Measurements from ENCODE around the gene EMC10. TPM values are rescaled to one million over a fixed set of nuclear protein-coding genes. Genes with fewer than 3 reads are reported as not detected.

EMC10 gene
- total RNA-seq, 2 experiments from 2014 or later, result 28.7 to 31.2 TPM

DNA sequence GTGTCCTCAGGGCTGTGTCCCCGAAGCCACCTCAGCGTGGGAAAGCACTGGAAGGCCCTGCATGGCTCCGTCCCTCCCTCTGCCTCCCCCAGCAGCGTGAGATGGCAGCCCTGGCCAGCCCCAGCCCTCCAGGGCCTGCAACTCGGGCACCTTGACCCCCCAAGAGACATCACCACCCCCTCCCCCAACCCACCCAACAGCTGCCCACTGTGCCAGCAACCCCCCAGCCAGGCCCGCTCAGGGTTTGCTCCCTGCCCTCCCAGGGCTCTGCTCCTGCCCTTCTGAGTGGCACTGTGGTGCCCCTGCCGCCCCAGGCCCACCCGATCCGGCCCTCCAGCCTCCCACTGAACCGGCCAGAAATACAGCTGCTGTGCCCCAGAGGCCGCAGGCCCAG lies 38.9 kb downstream of the EMC10 start:
- Mint-ChIP-seq H3K27me3 (peaks cover 5% of the 10 kb centered on the region), H3K9me3 (no peaks in the 10 kb centered on the region), H3K4me3 (no peak overlapping the region), H3K4me1 (ENCODE audit: low read depth) (peaks cover 13% of the 10 kb centered on the region), H3K27ac (no peak overlapping the region), H3K36me3 (ENCODE audit: low read depth) (no peaks in the 10 kb centered on the region)
- CTCF ChIA-PET, result no interaction called here
- no peak for TF ChIP-seq CTCF (IDR thresholded peaks at IDR 0.05)
- DNase-seq, result no peak
- POLR2A ChIA-PET, result interaction anchor here (0.6 kb wide), 1 partner anchor 23 kb away, joined by 3 read pairs; no protein-coding TSS in a partner anchor
- no peak for ATAC-seq
- intact Hi-C loops (cut with micrococcal nuclease), result no loop called here

- Mint-ChIP-seq H3K27me3 (peaks cover 5% of the 10 kb centered on the region), H3K4me3 (no peak overlapping the region), H3K9me3 (no peaks in the 10 kb centered on the region), H3K36me3 (ENCODE audit: low read depth) (no peaks in the 10 kb centered on the region), H3K27ac (no peak overlapping the region), H3K4me1 (ENCODE audit: low read depth) (peaks cover 7% of the 10 kb centered on the region)
- DNase-seq (no peak), ATAC-seq (no peak)
- POLR2A ChIA-PET, result no interaction called here
- CTCF ChIA-PET, result interaction anchor here (0.8 kb wide), 1 partner anchor 21 kb away, joined by 3 read pairs; no protein-coding TSS in a partner anchor
- intact Hi-C loops (cut with micrococcal nuclease), result no loop called here
- TF ChIP-seq CTCF (IDR thresholded peaks at IDR 0.05), result no peak
Measured at GRCh38 chr19:50516456-50516855, 40.1 kb downstream of the EMC10 start.

DNA sequence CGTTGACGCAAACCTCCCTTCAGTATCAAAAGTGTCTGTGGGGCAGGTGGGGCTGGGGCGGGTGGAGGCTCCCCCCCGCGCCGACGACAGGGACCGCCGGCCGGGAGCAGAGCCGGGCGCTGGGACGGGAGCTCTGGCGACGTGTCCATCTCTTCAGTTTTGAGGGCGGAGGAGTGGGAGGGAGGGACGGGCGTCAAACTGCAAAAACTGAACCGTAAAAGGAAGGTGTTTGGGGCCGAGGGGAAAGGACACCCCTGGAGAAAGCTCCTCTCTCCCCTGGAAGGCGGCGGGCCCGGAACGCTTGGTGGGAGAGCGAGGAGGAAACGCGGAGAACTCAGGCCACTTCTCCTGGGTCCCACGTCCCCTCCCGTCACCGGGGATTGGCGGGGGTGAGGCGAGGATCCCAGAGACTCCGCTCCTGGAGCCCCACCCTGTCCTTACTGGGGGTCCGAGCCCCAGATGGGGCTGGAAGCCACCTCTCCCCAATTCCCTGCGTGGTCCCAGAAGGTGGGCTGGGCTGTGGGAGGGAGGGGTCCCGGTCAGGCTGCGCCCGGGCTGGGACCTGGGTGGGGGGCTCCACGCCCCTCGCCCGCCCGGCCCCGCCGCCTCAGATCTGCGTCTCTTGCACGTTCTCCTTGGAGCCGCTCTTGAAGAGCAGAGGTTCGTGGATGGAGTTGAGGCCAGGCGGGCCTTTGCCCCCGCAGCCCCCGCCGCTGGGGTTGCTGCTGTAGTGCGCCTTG lies 40.8 kb downstream of the EMC10 start:
- TF ChIP-seq CTCF (IDR thresholded peaks at IDR 0.05), result no peak
- no peaks in the 10 kb centered on the region for H3K36me3 Mint-ChIP-seq (ENCODE audit: low read depth)
- H3K27me3 Mint-ChIP-seq, result peaks cover 5% of the 10 kb centered on the region
- H3K4me1 Mint-ChIP-seq (ENCODE audit: low read depth), result peaks cover 2% of the 10 kb centered on the region
- ATAC-seq (no peak), DNase-seq (no peak)
- H3K4me3 Mint-ChIP-seq, result no peak overlapping the region
- H3K27ac Mint-ChIP-seq, result no peak overlapping the region
- intact Hi-C loops (cut with micrococcal nuclease), result no loop called here
- H3K9me3 Mint-ChIP-seq, result no peaks in the 10 kb centered on the region
- CTCF ChIA-PET, result interaction anchor here (1.1 kb wide), 1 partner anchor 21 kb away, joined by 3 read pairs; no protein-coding TSS in a partner anchor
- POLR2A ChIA-PET, result no interaction called here

DNA sequence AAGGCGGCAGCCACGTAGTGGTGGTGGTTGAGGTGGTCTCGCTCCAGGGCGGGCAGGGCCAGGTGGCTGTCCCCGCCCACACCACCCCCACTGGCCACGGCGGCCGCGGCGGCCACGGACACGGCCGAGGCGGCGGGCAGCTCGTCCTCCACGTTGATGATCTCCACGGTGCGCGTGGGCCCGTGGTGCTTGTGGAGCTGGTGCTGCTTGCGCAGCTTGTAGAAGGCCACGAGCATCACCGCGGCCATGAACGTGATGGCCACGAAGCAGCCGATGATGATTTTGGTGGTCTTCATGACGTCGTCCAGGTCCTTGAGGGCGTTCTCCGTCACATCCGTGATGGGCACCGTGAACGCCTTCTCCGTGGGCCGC lies 41.4 kb downstream of the EMC10 start:
- H3K27me3 Mint-ChIP-seq, result peaks cover 5% of the 10 kb centered on the region
- H3K27ac Mint-ChIP-seq, result no peak overlapping the region
- H3K4me1 Mint-ChIP-seq (ENCODE audit: low read depth), result peaks cover 2% of the 10 kb centered on the region
- no peak for DNase-seq
- intact Hi-C loops (cut with micrococcal nuclease), result no loop called here
- no peak overlapping the region for H3K4me3 Mint-ChIP-seq
- POLR2A ChIA-PET, result no interaction called here
- TF ChIP-seq CTCF (IDR thresholded peaks at IDR 0.05), result no peak
- CTCF ChIA-PET, result interaction anchor here (1.1 kb wide), 1 partner anchor 20 kb away, joined by 3 read pairs; no protein-coding TSS in a partner anchor
- ATAC-seq, result no peak
- H3K36me3 Mint-ChIP-seq (ENCODE audit: low read depth), result no peaks in the 10 kb centered on the region
- no peaks in the 10 kb centered on the region for H3K9me3 Mint-ChIP-seq
